Stimulated activated CD4-positive, alpha-beta T cell treated with anti-CD3 and anti-CD28 coated beads, Interleukin-12 subunit alpha, Interleukin-12 subunit beta, amount 100 ng/mL, for 4 hours (primary cell): ENCODE measurements around the gene DRAM1.

ENCODE experiments used
- DNase-seq: peaks from one replicate; pipeline ENCODE4 v3.0.0-alpha.2; 2020

DRAM1 gene

GRCh38 chr12:101942250-101942605, 64.8 kb downstream of the DRAM1 start:
- DNase-seq = no peak

GRCh38 chr12:101945369-101946232, 68.2 kb downstream of the DRAM1 start:
- DNase-seq = no peak

GRCh38 chr12:101946233-101946611, 68.8 kb downstream of the DRAM1 start:
- no peak for DNase-seq

- no peak for DNase-seq
Measured at GRCh38 chr12:101947316-101947715, 69.9 kb downstream of the DRAM1 start.

- DNase-seq = no peak
Measured at GRCh38 chr12:101948365-101948764, 71.0 kb downstream of the DRAM1 start.

GRCh38 chr12:101951002-101951670, 73.8 kb downstream of the DRAM1 start:
- no peak for DNase-seq

- DNase-seq = no peak
Measured at GRCh38 chr12:101954113-101954512, 76.7 kb downstream of the DRAM1 start.

GRCh38 chr12:101954676-101955075, 77.3 kb downstream of the DRAM1 start:
- DNase-seq = no peak

GRCh38 chr12:101957252-101957959, 80.0 kb downstream of the DRAM1 start:
- no peak for DNase-seq

GRCh38 chr12:101959607-101960006, 82.2 kb downstream of the DRAM1 start:
- DNase-seq = no peak

- DNase-seq = no peak
Measured at GRCh38 chr12:101962486-101962885, 85.1 kb downstream of the DRAM1 start.

GRCh38 chr12:101963697-101964096, 86.3 kb downstream of the DRAM1 start:
- DNase-seq = no peak

- no peak for DNase-seq
Measured at GRCh38 chr12:101966496-101966895, 89.1 kb downstream of the DRAM1 start.

GRCh38 chr12:101967506-101967905, 90.1 kb downstream of the DRAM1 start:
- DNase-seq = no peak

- DNase-seq = no peak
Measured at GRCh38 chr12:101968770-101969169, 91.4 kb downstream of the DRAM1 start.
